HG03558 (cell line): ENCODE results near the gene CASP3.
"Not testable (repeated sequence)": the region's sequence is repeated elsewhere in the genome, so short reads cannot be mapped to it uniquely, and the experiment has no call there.

Experiments
- ATAC-seq: cut with Tn5 transposase; IDR thresholded peaks from one replicate; pipeline ENCODE4 v1.9.1; 2021; ENCODE audit warnings: moderate number of reproducible peaks; ENCODE audit not compliant: unreplicated experiment; ENCODE audit errors: extremely low read depth

CASP3 gene

DNA sequence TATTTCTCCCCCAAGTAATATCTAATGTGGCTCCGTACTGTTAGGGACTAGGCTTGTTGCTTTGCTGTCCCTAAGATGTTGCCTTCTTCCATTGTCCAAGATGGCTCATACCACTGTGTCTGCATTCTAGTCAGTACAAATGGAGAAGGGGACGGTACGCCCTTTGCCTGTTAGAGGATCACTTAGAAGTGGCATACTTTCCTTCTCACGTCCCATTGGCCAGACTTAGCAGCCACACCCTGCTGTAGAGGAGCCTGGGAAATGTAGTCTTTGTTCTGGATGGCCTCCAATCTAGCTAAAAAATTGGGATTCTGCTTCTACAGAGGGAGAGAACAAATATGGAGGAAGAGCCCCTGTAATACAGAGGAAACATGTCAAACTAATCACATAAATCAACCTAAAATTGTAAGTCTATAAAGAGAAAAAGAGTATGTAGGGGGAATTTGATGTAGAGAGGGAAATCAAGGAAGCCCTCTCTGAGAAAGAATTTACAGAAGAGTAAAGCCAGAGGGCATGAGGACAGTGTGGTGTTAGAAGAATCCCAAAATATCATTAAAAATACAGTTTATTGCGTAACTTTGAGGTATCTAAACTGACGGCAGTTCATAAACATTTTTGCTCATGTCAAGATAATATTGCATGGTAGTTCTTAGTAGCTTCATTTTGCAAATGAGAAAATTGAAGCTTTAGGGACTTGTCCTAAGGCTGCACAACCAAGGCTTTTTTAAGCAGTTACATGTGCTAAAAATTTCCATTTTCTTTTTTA is 15.4 kb upstream of the CASP3 start:
- no peak for ATAC-seq

- no peak for ATAC-seq
Measured at GRCh38 chr4:184662236-184662635, 13.0 kb upstream of the CASP3 start.

- no peak for ATAC-seq
Measured at GRCh38 chr4:184660978-184661377, 11.7 kb upstream of the CASP3 start.

GRCh38 chr4:184657820-184658219 is 8.6 kb upstream of the CASP3 start:
- ATAC-seq = not testable (repeated sequence)

GRCh38 chr4:184657144-184657543 is 7.9 kb upstream of the CASP3 start:
- no peak for ATAC-seq

GRCh38 chr4:184655889-184656869 is 6.9 kb upstream of the CASP3 start:
- ATAC-seq = no peak

DNA sequence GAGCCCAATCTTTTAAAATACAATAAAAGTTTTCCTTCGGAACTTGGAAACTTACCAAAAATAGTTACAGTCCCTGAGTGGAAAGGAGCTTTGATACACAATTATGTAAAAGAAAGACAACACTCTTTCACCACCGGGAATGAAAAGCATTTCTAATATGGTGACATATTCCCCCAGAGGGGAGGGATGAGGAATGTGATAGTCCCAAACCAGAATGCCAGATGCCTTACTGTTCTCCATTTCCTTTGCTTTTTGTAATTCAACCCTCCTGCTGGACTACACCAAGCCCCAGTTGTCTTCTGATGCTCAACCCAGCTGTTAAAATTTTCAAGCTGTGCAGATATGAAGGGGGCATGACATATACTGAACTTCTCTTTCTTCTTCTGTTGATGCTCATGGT is 4.4 kb upstream of the CASP3 start:
- no peak for ATAC-seq

DNA sequence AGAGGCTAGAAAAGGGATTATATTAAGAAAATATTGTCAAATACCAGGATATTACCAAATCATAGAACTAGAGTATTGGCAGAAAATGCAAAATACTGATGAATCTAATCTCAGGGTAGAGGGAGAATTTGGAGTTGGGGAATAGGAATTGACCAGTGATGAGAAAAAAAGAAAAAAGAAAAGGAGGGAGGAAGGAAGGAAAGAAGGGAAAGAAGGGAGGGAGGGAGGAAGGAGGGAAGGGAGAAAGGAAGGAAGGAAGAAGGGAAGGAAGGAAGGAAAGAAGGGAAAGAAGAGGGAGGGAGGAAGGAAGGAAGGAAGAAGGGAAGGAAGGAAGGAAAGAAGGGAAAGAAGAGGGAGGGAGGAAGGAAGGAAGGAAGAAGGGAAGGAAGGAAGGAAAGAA is 3.4 kb upstream of the CASP3 start:
- ATAC-seq = not testable (repeated sequence)

DNA sequence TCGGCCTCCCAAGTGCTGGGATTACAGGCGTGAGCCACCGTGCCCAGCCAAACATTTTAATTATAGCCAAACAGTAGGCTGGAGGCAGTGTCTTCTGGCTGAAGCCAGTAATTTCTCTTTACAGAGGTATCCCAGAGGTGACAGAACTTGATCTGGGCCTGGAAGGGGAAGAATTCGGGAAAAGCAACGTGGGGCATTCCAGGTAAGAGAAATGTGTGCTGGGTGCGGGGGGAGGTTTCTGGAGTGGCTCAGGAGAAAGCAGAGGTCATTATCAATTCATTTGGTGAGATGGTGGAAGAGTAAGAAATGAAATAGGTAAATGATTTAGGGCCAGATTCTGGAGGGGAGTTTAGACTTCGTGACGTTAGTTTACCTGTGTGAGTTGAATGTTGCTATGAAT is 2.7 kb upstream of the CASP3 start:
- ATAC-seq = no peak

DNA sequence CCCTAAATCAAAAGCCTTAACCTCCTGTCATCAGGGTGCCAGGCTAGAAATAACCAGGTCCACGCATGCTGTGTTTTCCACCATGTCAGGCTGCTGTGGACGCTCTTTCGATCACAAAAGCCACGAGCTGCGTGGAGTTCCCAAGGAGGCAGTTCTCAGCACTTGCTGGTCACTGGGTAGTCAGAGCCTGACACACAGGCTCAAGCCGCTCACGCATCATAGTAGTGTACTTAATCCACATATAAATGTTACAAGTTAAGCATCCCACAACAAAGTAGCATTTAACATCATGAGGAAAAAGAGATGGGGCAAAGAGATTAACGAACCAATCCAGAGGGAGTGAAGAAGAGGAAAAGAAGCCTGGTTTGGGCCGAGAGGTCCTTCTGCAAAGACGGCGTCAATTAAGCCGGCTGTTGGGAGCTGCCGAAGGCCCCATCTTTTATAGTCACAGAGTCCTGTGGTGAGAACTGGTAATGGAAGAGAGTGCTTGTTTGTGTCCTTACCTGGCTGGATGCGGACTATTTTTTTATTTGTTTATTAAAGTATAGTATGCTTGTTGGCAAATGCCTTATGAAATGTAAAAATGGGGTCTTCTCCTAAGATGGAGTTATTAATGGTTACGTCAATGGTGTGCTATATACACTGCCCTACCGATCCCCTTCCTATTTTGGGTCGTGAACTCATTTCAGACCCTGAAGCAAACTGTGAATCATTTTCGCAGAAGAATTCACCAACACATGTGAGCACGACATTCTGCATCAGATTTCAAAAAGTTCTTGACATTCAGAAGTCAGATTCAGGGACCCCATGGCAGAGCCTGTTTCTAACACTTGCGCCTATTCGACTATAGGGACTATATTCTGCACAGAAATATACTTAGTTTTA is 966 bp upstream of the CASP3 start:
- no peak for ATAC-seq

- ATAC-seq = no peak
Measured at GRCh38 chr4:184648313-184649025, 778 bp downstream of the CASP3 start.

- no peak for ATAC-seq
Measured at GRCh38 chr4:184648054-184648312, 1.3 kb downstream of the CASP3 start.

- no peak for ATAC-seq
Measured at GRCh38 chr4:184647266-184648053, 1.8 kb downstream of the CASP3 start.

GRCh38 chr4:184645904-184646610 is 3.2 kb downstream of the CASP3 start:
- ATAC-seq = no peak

DNA sequence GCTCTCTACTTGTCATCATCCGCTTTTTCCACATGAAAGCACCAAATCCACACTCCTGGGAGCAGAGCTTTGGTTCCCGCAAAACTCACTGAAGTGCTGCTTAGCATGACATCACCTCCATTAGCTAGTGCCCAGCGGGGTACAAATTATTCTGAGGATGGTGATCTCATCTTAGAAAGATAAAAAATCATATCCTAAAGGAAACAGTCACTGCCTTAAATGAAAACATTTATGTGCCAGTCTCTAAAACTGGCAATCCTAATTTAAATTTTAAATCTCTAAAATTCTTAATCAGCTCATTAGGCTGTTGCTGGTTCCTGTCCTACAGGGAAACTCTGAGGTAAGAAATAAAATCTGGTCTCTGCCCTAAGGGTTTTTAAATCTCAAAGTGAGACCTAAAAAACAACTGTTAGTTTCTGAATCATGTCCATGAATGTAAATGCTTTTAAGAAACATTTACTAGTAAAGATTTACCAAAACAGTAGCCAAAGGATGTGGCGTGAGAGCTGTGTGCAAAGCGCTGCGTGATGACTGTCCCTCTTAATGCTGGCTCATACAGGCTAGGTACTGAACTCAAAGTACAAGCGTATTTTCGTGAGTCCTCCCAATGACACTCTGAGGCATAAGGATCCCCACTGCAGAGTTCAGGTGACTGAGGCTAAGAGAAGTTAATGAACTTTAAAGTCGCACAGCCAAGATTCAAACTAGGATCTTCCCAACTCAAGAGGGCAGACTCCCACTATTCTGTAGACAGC is 4.5 kb downstream of the CASP3 start:
- ATAC-seq = no peak

GRCh38 chr4:184643731-184644130 is 5.5 kb downstream of the CASP3 start:
- no peak for ATAC-seq

DNA sequence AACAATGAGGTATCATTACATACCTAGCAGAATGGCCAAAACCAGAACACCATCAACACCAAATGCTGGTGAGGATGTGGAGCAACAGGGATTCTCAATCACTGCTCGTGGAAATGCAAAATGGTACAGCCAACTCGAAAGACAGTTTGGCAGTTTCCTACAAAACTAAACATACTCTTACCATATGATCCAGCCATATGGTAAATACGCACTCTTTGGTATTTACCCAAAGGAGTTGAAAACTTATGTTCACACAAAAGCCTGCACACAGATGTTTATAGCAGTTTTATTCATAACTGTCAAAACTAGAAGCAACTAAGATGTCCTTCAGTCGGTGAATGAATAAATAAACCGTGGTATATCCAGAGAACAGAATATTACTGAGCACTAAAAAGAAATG is 7.8 kb downstream of the CASP3 start:
- ATAC-seq = no peak

- ATAC-seq = peak; percentile 34
Measured at GRCh38 chr4:184641022-184641421, 8.2 kb downstream of the CASP3 start.
